Measurements from ENCODE around the gene MEF2D.

The MEF2D gene

DNA sequence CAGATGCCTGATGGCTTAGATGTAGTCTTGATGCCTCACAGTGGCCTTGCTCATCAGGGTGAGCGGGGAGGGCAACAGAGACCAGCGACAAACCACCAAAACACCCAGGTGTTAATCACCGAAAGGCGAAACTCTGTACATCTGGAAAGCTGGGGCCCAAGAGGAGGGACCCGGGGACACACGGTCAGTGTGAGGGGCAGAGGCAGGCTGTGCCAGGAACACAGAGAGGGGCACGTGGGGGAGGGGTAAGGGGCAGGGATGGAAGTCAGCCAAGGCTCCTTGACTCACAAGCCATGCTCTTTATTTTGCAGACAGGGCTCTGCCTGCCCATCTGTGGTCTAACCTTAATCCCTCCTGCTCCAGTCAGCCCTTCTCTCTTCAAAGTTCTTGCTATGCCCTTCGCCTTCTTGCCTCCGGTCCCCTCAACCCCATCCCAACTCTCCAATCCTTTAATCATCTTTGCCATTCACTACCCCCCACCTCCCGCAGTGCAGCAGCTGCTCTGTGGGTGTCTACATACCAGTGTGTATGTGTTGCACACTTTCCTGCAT lies 4.3 kb downstream of the MEF2D start:
- no peak for DNase-seq (ENCODE audit: low spot score in 2 of 2)
- Mint-ChIP-seq H3K36me3 (ENCODE audit: insufficient read depth) (peaks cover 28% of the 10 kb centered on the region), H3K9me3 (no peaks in the 10 kb centered on the region), H3K4me3 (peak overlapping the region; percentile 87), H3K4me1 (peaks cover 79% of the 10 kb centered on the region), H3K27me3 (no peaks in the 10 kb centered on the region), H3K27ac (ENCODE audit: low read depth) (peak overlapping the region; percentile 90)
- no peak for ATAC-seq (replicated peaks; ENCODE audit: extremely low read depth, poor library complexity, severe bottlenecking)

- H3K4me3 Mint-ChIP-seq = peak overlapping the region; percentile 87
- H3K27ac Mint-ChIP-seq (ENCODE audit: low read depth) = peak overlapping the region; percentile 90
- no peaks in the 10 kb centered on the region for H3K9me3 Mint-ChIP-seq
- no peaks in the 10 kb centered on the region for H3K27me3 Mint-ChIP-seq
- peaks cover 25% of the 10 kb centered on the region for H3K36me3 Mint-ChIP-seq (ENCODE audit: insufficient read depth)
- DNase-seq (ENCODE audit: low spot score in 2 of 2) (no peak), ATAC-seq (replicated peaks; ENCODE audit: extremely low read depth, poor library complexity, severe bottlenecking) (no peak)
- H3K4me1 Mint-ChIP-seq = peaks cover 86% of the 10 kb centered on the region
These were observed 5.0 kb downstream of the MEF2D start for GRCh38 chr1:156495401-156496140.

- H3K4me3 Mint-ChIP-seq = peak overlapping the region; percentile 87
- DNase-seq (ENCODE audit: low spot score in 2 of 2) = no peak
- no peaks in the 10 kb centered on the region for H3K9me3 Mint-ChIP-seq
- peaks cover 98% of the 10 kb centered on the region for H3K4me1 Mint-ChIP-seq
- no peaks in the 10 kb centered on the region for H3K27me3 Mint-ChIP-seq
- ATAC-seq (replicated peaks; ENCODE audit: extremely low read depth, poor library complexity, severe bottlenecking) = no peak
- H3K36me3 Mint-ChIP-seq (ENCODE audit: insufficient read depth) = peaks cover 23% of the 10 kb centered on the region
- H3K27ac Mint-ChIP-seq (ENCODE audit: low read depth) = peak overlapping the region; percentile 90
These were observed 6.2 kb downstream of the MEF2D start for GRCh38 chr1:156494309-156494895.

DNA sequence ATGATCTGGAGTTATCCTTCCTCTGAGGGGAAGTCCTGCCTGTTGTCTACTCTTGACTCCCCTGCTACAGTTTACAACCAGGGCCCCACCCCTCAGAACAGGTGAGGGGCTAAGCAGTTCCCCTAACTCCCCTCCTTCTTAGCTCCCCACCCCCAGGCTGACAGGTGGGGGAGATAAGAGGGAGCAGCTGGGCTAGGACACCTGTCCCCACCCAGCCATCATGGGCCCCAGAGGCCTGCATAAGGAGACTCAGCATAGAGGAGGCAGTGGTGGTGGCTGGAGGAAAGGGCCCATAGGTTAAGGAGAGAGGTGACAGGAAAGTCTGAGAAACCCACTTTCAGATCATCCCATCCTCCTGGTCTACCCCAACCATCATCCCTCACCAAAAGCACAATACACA lies 6.8 kb downstream of the MEF2D start:
- peaks cover 23% of the 10 kb centered on the region for H3K36me3 Mint-ChIP-seq (ENCODE audit: insufficient read depth)
- H3K27me3 Mint-ChIP-seq = no peaks in the 10 kb centered on the region
- H3K4me1 Mint-ChIP-seq = peaks cover 99% of the 10 kb centered on the region
- DNase-seq (ENCODE audit: low spot score in 2 of 2) (no peak), ATAC-seq (replicated peaks; ENCODE audit: extremely low read depth, poor library complexity, severe bottlenecking) (no peak)
- H3K27ac Mint-ChIP-seq (ENCODE audit: low read depth) = no peak overlapping the region
- H3K4me3 Mint-ChIP-seq = peak overlapping the region; percentile 56
- no peaks in the 10 kb centered on the region for H3K9me3 Mint-ChIP-seq

DNA sequence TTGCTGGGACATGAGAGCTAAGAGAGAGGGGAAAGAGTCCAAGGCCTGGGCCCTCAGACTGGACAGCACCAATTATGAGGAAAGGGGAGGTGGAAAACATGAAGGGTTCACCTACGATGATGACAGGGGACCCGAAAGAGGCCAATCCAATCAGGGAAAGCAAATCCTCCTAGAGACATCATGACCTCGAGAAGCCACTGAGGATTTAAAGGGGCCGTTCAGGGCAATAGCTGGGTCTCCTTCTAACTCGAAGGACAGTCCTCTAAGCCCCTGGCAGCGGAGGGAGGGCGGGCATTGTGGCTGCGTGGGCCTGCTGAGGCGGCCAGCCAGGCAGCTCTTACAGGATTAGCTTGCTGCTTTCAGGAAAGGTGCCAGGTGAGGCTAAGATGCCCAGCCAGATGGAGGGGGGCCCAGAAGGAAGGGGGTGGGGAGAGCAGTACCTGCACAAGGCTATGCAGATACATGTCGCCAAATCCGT lies 7.4 kb downstream of the MEF2D start:
- H3K4me3 Mint-ChIP-seq = peak overlapping the region; percentile 70
- H3K27ac Mint-ChIP-seq (ENCODE audit: low read depth) = peak overlapping the region; percentile 94
- peaks cover 24% of the 10 kb centered on the region for H3K36me3 Mint-ChIP-seq (ENCODE audit: insufficient read depth)
- DNase-seq (ENCODE audit: low spot score in 2 of 2) = no peak
- ATAC-seq (replicated peaks; ENCODE audit: extremely low read depth, poor library complexity, severe bottlenecking) = no peak
- H3K4me1 Mint-ChIP-seq = peaks cover 99% of the 10 kb centered on the region
- no peaks in the 10 kb centered on the region for H3K9me3 Mint-ChIP-seq
- no peaks in the 10 kb centered on the region for H3K27me3 Mint-ChIP-seq

GRCh38 chr1:156492591-156493080 lies 7.9 kb downstream of the MEF2D start:
- ATAC-seq (replicated peaks; ENCODE audit: extremely low read depth, poor library complexity, severe bottlenecking) = no peak
- peaks cover 99% of the 10 kb centered on the region for H3K4me1 Mint-ChIP-seq
- H3K4me3 Mint-ChIP-seq = peak overlapping the region; percentile 70
- no peaks in the 10 kb centered on the region for H3K9me3 Mint-ChIP-seq
- DNase-seq (ENCODE audit: low spot score in 2 of 2) = no peak
- peak overlapping the region; percentile 94 for H3K27ac Mint-ChIP-seq (ENCODE audit: low read depth)
- H3K27me3 Mint-ChIP-seq = no peaks in the 10 kb centered on the region
- peaks cover 26% of the 10 kb centered on the region for H3K36me3 Mint-ChIP-seq (ENCODE audit: insufficient read depth)

- no peak for ATAC-seq (replicated peaks; ENCODE audit: extremely low read depth, poor library complexity, severe bottlenecking)
- H3K27ac Mint-ChIP-seq (ENCODE audit: low read depth) = peak overlapping the region; percentile 94
- H3K4me3 Mint-ChIP-seq = peak overlapping the region; percentile 70
These were observed 8.5 kb downstream of the MEF2D start for GRCh38 chr1:156492013-156492590.

GRCh38 chr1:156491151-156491949 lies 9.2 kb downstream of the MEF2D start:
- peak overlapping the region; percentile 94 for H3K27ac Mint-ChIP-seq (ENCODE audit: low read depth)
- H3K4me1 Mint-ChIP-seq = peaks cover 99% of the 10 kb centered on the region
- H3K4me3 Mint-ChIP-seq = peak overlapping the region; percentile 70
- H3K36me3 Mint-ChIP-seq (ENCODE audit: insufficient read depth) = peaks cover 27% of the 10 kb centered on the region
- no peaks in the 10 kb centered on the region for H3K27me3 Mint-ChIP-seq
- ATAC-seq (replicated peaks; ENCODE audit: extremely low read depth, poor library complexity, severe bottlenecking) (no peak), DNase-seq (ENCODE audit: low spot score in 2 of 2) (no peak)
- no peaks in the 10 kb centered on the region for H3K9me3 Mint-ChIP-seq

More at GRCh38 chr1:156492013-156492590, 8.5 kb downstream of the MEF2D start:
- Mint-ChIP-seq H3K36me3 (ENCODE audit: insufficient read depth) (peaks cover 29% of the 10 kb centered on the region), H3K9me3 (no peaks in the 10 kb centered on the region), H3K4me1 (peaks cover 99% of the 10 kb centered on the region), H3K27me3 (no peaks in the 10 kb centered on the region)
- no peak for DNase-seq (ENCODE audit: low spot score in 2 of 2)

GRCh38 chr1:156490401-156491032 lies 10.1 kb downstream of the MEF2D start:
- Mint-ChIP-seq H3K4me3 (peak overlapping the region; percentile 70), H3K27me3 (no peaks in the 10 kb centered on the region), H3K36me3 (ENCODE audit: insufficient read depth) (peaks cover 26% of the 10 kb centered on the region), H3K27ac (ENCODE audit: low read depth) (peak overlapping the region; percentile 94), H3K4me1 (peaks cover 96% of the 10 kb centered on the region), H3K9me3 (no peaks in the 10 kb centered on the region)
- DNase-seq (ENCODE audit: low spot score in 2 of 2) (no peak), ATAC-seq (replicated peaks; ENCODE audit: extremely low read depth, poor library complexity, severe bottlenecking) (no peak)

DNA sequence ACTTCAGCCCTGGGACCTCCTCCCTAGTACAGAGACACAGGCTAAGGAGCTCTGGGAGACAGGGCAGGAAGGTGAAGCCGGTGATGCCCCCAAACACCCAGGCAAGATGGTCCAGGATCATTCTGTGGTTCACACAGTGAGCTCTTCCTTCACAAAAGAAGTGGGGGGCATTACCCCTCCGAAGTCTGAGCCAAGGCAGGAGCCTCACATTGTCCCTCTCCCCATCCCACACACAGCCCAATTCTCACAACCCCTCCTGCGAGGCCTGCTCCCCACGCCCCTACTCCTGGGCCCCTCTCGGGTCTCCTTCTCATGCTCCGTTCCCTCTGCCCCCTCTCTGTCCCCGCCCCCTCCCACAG lies 10.7 kb downstream of the MEF2D start:
- peak overlapping the region; percentile 94 for H3K27ac Mint-ChIP-seq (ENCODE audit: low read depth)
- peaks cover 25% of the 10 kb centered on the region for H3K36me3 Mint-ChIP-seq (ENCODE audit: insufficient read depth)
- H3K4me1 Mint-ChIP-seq = peaks cover 90% of the 10 kb centered on the region
- H3K9me3 Mint-ChIP-seq = no peaks in the 10 kb centered on the region
- no peaks in the 10 kb centered on the region for H3K27me3 Mint-ChIP-seq
- ATAC-seq (replicated peaks; ENCODE audit: extremely low read depth, poor library complexity, severe bottlenecking) (no peak), DNase-seq (ENCODE audit: low spot score in 2 of 2) (no peak)
- H3K4me3 Mint-ChIP-seq = peak overlapping the region; percentile 70

DNA sequence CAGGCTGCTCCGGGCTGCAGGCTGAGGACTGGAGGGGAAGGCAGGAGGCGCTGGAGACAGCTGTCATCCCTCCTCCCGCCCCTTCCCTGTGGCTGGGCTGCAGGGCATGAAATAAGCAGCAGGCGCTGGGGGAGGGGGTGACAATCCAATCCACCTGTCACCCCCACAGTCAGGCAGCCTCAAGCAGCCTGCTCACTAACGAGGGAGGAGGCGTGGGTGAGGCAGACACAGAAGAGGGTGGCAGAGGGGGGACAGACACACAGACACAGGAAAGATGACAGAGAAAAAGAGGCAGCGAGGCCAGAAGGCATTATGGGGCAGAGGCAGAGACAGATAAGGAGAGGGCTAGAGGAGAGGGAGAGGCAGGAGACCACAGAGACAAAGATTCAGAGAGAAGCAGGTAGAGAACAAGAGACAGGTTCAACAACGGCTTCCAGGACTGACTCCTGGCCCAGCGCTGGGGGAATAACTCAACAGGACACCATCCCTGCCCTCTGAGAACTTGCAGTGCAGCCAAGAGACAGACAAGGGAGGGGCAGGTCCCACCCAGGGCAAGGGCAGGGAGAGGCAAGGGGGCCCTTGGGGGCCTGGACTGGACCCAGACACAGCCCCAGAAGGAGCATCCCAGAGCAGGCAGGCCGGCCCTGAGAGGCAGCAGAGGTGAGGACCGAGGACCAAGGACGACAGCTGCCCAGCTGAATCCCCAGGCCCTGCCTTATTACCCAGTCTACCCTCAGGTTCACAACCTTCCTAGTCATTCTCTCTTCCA lies 11.2 kb downstream of the MEF2D start:
- no peaks in the 10 kb centered on the region for H3K27me3 Mint-ChIP-seq
- peak overlapping the region; percentile 70 for H3K4me3 Mint-ChIP-seq
- H3K27ac Mint-ChIP-seq (ENCODE audit: low read depth) = peak overlapping the region; percentile 94

More for the DNA sequence above, 11.2 kb downstream of the MEF2D start:
- peaks cover 25% of the 10 kb centered on the region for H3K36me3 Mint-ChIP-seq (ENCODE audit: insufficient read depth)
- ATAC-seq (replicated peaks; ENCODE audit: extremely low read depth, poor library complexity, severe bottlenecking) = peak; percentile 63
- H3K9me3 Mint-ChIP-seq = no peaks in the 10 kb centered on the region
- peaks cover 91% of the 10 kb centered on the region for H3K4me1 Mint-ChIP-seq
- DNase-seq (ENCODE audit: low spot score in 2 of 2) = peak in 1 of 2 donors; percentile 38

All from central memory CD8-positive, alpha-beta T cell (primary cell).